ENCODE measurements around the gene THADA.

The THADA gene

GRCh38 chr2:43448011-43448821, 147.6 kb downstream of the THADA start:
- TF ChIP-seq POLR2AphosphoS5 (IDR thresholded peaks at IDR 0.05; ENCODE audit: low read depth, low read length), result no peak
- no peak for TF ChIP-seq SIN3A (IDR thresholded peaks at IDR 0.05; ENCODE audit: borderline replicate concordance, insufficient read depth, low read length)
- no peak for TF ChIP-seq TAF1 (IDR thresholded peaks at IDR 0.05; ENCODE audit: borderline replicate concordance, insufficient read depth, low read length)
- TF ChIP-seq, protein P1, sequence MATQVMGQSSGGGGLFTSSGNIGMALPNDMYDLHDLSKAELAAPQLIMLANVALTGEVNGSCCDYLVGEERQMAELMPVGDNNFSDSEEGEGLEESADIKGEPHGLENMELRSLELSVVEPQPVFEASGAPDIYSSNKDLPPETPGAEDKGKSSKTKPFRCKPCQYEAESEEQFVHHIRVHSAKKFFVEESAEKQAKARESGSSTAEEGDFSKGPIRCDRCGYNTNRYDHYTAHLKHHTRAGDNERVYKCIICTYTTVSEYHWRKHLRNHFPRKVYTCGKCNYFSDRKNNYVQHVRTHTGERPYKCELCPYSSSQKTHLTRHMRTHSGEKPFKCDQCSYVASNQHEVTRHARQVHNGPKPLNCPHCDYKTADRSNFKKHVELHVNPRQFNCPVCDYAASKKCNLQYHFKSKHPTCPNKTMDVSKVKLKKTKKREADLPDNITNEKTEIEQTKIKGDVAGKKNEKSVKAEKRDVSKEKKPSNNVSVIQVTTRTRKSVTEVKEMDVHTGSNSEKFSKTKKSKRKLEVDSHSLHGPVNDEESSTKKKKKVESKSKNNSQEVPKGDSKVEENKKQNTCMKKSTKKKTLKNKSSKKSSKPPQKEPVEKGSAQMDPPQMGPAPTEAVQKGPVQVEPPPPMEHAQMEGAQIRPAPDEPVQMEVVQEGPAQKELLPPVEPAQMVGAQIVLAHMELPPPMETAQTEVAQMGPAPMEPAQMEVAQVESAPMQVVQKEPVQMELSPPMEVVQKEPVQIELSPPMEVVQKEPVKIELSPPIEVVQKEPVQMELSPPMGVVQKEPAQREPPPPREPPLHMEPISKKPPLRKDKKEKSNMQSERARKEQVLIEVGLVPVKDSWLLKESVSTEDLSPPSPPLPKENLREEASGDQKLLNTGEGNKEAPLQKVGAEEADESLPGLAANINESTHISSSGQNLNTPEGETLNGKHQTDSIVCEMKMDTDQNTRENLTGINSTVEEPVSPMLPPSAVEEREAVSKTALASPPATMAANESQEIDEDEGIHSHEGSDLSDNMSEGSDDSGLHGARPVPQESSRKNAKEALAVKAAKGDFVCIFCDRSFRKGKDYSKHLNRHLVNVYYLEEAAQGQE (IDR thresholded peaks at IDR 0.05; ENCODE audit: insufficient read depth in 1 of 2, low read depth in 2 of 2, low read length in 2 of 2), result no peak
- TF ChIP-seq FOXP2 (optimal IDR thresholded peaks at IDR 0.05; ENCODE audit: borderline replicate concordance, extremely low read depth, extremely low read length, insufficient read depth), result no peak

- TF ChIP-seq FOXP2 (optimal IDR thresholded peaks at IDR 0.05; ENCODE audit: borderline replicate concordance, extremely low read depth, extremely low read length, insufficient read depth) (no peak), SIN3A (IDR thresholded peaks at IDR 0.05; ENCODE audit: borderline replicate concordance, insufficient read depth, low read length) (no peak), POLR2AphosphoS5 (IDR thresholded peaks at IDR 0.05; ENCODE audit: low read depth, low read length) (no peak), TAF1 (IDR thresholded peaks at IDR 0.05; ENCODE audit: borderline replicate concordance, insufficient read depth, low read length) (no peak)
- TF ChIP-seq, protein P1 (IDR thresholded peaks at IDR 0.05; ENCODE audit: insufficient read depth in 1 of 2, low read depth in 2 of 2, low read length in 2 of 2), result no peak
Observed at GRCh38 chr2:43445781-43446180, 150.1 kb downstream of the THADA start.

DNA sequence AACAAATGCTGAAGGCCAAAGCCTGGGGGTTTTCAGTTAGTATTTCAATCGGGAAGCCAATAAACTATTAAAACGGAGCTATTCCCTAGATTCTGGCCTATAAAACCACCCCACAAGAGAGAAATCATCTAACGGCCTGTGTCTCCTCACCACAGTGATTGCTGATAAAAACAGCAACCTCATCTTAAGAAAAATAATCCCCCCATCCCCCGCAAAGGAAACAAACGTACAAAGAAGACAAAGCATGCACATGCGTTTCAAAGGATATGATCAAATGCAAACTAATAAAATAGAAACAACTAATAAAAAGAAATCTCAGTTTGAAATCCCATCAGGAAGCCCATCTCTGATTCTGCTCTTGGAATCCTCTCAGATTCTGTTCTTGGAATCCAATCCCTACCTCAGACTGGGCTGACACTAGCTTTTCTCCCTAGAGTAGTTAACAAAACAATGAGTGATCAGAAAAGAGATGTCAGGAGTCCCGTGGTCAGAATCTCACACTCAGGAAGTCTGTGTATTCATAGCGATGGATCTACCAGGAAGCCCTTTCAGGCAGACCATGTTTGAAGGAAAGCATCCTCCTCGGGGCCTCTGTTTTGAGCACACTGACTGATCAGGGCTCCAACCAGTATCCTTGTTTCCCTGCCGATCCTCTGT, 150.7 kb downstream of the THADA start:
- no peak for TF ChIP-seq POLR2AphosphoS5 (IDR thresholded peaks at IDR 0.05; ENCODE audit: low read depth, low read length)
- TF ChIP-seq, protein P1 (IDR thresholded peaks at IDR 0.05; ENCODE audit: insufficient read depth in 1 of 2, low read depth in 2 of 2, low read length in 2 of 2), result no peak
- no peak for TF ChIP-seq FOXP2 (optimal IDR thresholded peaks at IDR 0.05; ENCODE audit: borderline replicate concordance, extremely low read depth, extremely low read length, insufficient read depth)
- no peak for TF ChIP-seq TAF1 (IDR thresholded peaks at IDR 0.05; ENCODE audit: borderline replicate concordance, insufficient read depth, low read length)
- no peak for TF ChIP-seq SIN3A (IDR thresholded peaks at IDR 0.05; ENCODE audit: borderline replicate concordance, insufficient read depth, low read length)

- TF ChIP-seq FOXP2 (optimal IDR thresholded peaks at IDR 0.05; ENCODE audit: borderline replicate concordance, extremely low read depth, extremely low read length, insufficient read depth), result no peak
- no peak for TF ChIP-seq SIN3A (IDR thresholded peaks at IDR 0.05; ENCODE audit: borderline replicate concordance, insufficient read depth, low read length)
- TF ChIP-seq, protein P1 (IDR thresholded peaks at IDR 0.05; ENCODE audit: insufficient read depth in 1 of 2, low read depth in 2 of 2, low read length in 2 of 2), result no peak
- no peak for TF ChIP-seq TAF1 (IDR thresholded peaks at IDR 0.05; ENCODE audit: borderline replicate concordance, insufficient read depth, low read length)
- TF ChIP-seq POLR2AphosphoS5 (IDR thresholded peaks at IDR 0.05; ENCODE audit: low read depth, low read length), result no peak
Observed at GRCh38 chr2:43443282-43443681, 152.6 kb downstream of the THADA start.
